Epithelial cell of alveolus of lung (primary cell): Measurements from ENCODE around the gene CCDC134. TPM values are rescaled to one million over a fixed set of nuclear protein-coding genes. Genes with fewer than 3 reads are reported as not detected.

Source experiments
- total RNA-seq: library from RNA; depleted of rRNA; stranded (reverse); fragments of >200 nt; gene quantifications from 2 replicates; pipeline ENCODE4 v1.2.1, GENCODE V29; 2015

The CCDC134 gene
- 7.4 and 8.0 TPM in 2 replicates for total RNA-seq

DNA sequence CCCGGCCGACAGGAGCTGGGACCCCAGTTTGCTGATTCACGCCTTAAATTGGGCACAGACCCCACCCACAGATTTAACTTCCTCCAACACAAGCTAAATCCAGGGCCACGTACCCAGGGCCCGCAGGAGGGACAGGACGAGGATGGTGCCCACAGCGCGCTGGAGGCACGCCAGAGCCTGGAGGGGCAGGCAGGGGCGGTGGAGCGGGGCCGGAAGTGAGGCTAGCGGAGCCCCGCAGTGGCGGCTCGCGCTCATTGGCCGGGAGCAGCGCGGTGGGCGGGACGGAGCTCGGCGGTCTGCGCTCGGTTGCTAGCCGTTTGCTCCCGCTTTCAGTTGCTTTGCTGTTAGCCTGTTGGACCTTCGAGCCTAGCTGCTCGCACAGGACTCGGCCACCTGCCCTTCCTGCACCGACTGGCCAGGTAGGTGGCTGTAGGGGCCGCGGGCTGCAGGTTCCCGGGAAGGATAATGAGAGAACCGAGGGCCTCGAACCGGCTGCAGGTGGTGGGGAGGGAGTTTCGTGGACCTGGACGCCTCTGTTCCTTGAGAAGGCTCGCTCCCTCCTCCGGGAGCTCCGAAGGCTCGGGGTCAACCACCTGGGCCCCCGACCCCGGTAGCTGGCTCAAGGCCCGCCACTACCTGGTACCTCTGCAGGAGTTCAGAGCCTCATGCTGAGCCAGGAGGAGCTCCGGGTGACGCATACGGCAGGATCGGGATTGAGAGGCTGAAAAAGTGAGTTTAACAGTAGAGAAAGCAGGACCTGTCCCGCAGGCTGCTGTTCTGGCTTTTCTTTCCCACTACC is at the start of gene CCDC134:
Gene CCDC134 (plus strand): TSS at position 332 of the 799 bp plus-strand sequence. CDS start 8,212 bp downstream, outside the sequence.

GRCh38 chr22:41832553-41833368 is 32.3 kb downstream of the CCDC134 start, which contains the start of gene SREBF2:
Gene SREBF2, plus strand, starts transcription at chr22:41833105. Its CDS starts 166 bp downstream, at chr22:41833271.

Other genes with a start within 250 kb of the CCDC134 start
- 8.1 and 73.0 TPM in 2 replicates for gene CSDC2, start 239.7 kb upstream of the CCDC134 start, total RNA-seq
- gene PMM1, start 210.8 kb upstream of the CCDC134 start, total RNA-seq, result 49.0 and 58.1 TPM in 2 replicates
- 20.7 and 30.8 TPM in 2 replicates for gene DESI1, start 179.6 kb upstream of the CCDC134 start, total RNA-seq
- 246 and 336 TPM in 2 replicates for gene XRCC6, start 179.4 kb upstream of the CCDC134 start, total RNA-seq
- gene SNU13, start 111.8 kb upstream of the CCDC134 start, total RNA-seq, result 130 and 136 TPM in 2 replicates
- gene MEI1, start 101.2 kb upstream of the CCDC134 start, total RNA-seq, result 4.5 TPM in 1 of 2 replicates, not detected in the other
- 51.5 and 97.7 TPM in 2 replicates for gene SREBF2, start 32.4 kb downstream of the CCDC134 start, total RNA-seq
- gene SHISA8, start 114.4 kb downstream of the CCDC134 start, total RNA-seq, result not detected in 2 replicates
- gene TNFRSF13C, start 126.1 kb downstream of the CCDC134 start, total RNA-seq, result 0.08 and 0.26 TPM in 2 replicates
- gene CENPM, start 146.5 kb downstream of the CCDC134 start, total RNA-seq, result 3.5 and 31.5 TPM in 2 replicates
- under 0.01 and 0.40 TPM in 2 replicates for gene SEPTIN3, start 168.8 kb downstream of the CCDC134 start, total RNA-seq
- gene WBP2NL, start 198.1 kb downstream of the CCDC134 start, total RNA-seq, result 0.72 TPM in 1 of 2 replicates, not detected in the other